ENCODE results near the gene UXS1. TPM values are rescaled to one million over a fixed set of nuclear protein-coding genes. Genes with fewer than 3 reads are reported as not detected.

The UXS1 gene
- total RNA-seq, 4 donors from 2014 or later, result 37.0 to 86.6 (median 62.5) TPM

GRCh38 chr2:106078096-106078495 lies 116.0 kb downstream of the UXS1 start:
- no peaks in the 10 kb centered on the region for H3K36me3 ChIP-seq
- no peak overlapping the region for H3K4me3 ChIP-seq
- intact Hi-C loops (cut with DNase I; ENCODE audit: low total_unique reads) (no loop called here), in situ Hi-C loops (cut with MboI; ENCODE audit: low pct_ligation_motif_present in 1 of 4, low pct_unique_long_range_greater_than_20kb in 1 of 4, low sequenced_read_pairs in 3 of 4) (loop anchor here in 1 of 4 donors (25.0 kb wide), 1 partner anchor 491 kb away; no protein-coding TSS in a partner anchor)
- TF ChIP-seq EP300 (IDR thresholded peaks at IDR 0.05; ENCODE audit: low read depth) (no peak), POLR2AphosphoS5 (IDR thresholded peaks at IDR 0.05) (no peak), CTCF (IDR thresholded peaks at IDR 0.05) (no peak), POLR2A (IDR thresholded peaks at IDR 0.05) (no peak)
- no peak overlapping the region for H3K27ac ChIP-seq
- no peaks in the 10 kb centered on the region for H3K9me3 ChIP-seq
- 82 to 94% methylated on average over 3 to 5 of the region's 5 CpGs for WGBS, 2 donors (ENCODE audit: low coverage in 1 of 2)
- H3K4me1 ChIP-seq, result no peaks in the 10 kb centered on the region
- no peaks in the 10 kb centered on the region for H3K27me3 ChIP-seq
- no peak for DNase-seq

GRCh38 chr2:106076941-106077340 lies 117.2 kb downstream of the UXS1 start:
- no peaks in the 10 kb centered on the region for H3K9me3 ChIP-seq
- no peak overlapping the region for H3K4me3 ChIP-seq
- H3K36me3 ChIP-seq, result no peaks in the 10 kb centered on the region
- no peak overlapping the region for H3K27ac ChIP-seq
- WGBS, 2 donors (ENCODE audit: low coverage in 1 of 2), result 60% methylated on average over 1 of the region's 1 CpG; no CpG with 5 or more reads in 1 of the 2 donors
- in situ Hi-C loops (cut with MboI; ENCODE audit: low pct_ligation_motif_present in 1 of 4, low pct_unique_long_range_greater_than_20kb in 1 of 4, low sequenced_read_pairs in 3 of 4) (loop anchor here in 1 of 4 donors (25.0 kb wide), 1 partner anchor 490 kb away; no protein-coding TSS in a partner anchor), intact Hi-C loops (cut with DNase I; ENCODE audit: low total_unique reads) (no loop called here)
- no peaks in the 10 kb centered on the region for H3K27me3 ChIP-seq
- H3K4me1 ChIP-seq, result no peaks in the 10 kb centered on the region
- DNase-seq, result no peak
- no peak for TF ChIP-seq POLR2AphosphoS5 (IDR thresholded peaks at IDR 0.05)
- no peak for TF ChIP-seq CTCF (IDR thresholded peaks at IDR 0.05)
- no peak for TF ChIP-seq POLR2A (IDR thresholded peaks at IDR 0.05)
- TF ChIP-seq EP300 (IDR thresholded peaks at IDR 0.05; ENCODE audit: low read depth), result no peak

- no peaks in the 10 kb centered on the region for H3K27me3 ChIP-seq
- 73 to 83% methylated on average over 2 to 3 of the region's 3 CpGs for WGBS, 2 donors (ENCODE audit: low coverage in 1 of 2)
- intact Hi-C loops (cut with DNase I; ENCODE audit: low total_unique reads) (no loop called here), in situ Hi-C loops (cut with MboI; ENCODE audit: low pct_ligation_motif_present in 1 of 4, low pct_unique_long_range_greater_than_20kb in 1 of 4, low sequenced_read_pairs in 3 of 4) (loop anchor here in 1 of 4 donors (25.0 kb wide), 1 partner anchor 488 kb away; no protein-coding TSS in a partner anchor)
- H3K4me3 ChIP-seq, result no peak overlapping the region
- no peaks in the 10 kb centered on the region for H3K4me1 ChIP-seq
- TF ChIP-seq POLR2A (IDR thresholded peaks at IDR 0.05), result no peak
- TF ChIP-seq POLR2AphosphoS5 (IDR thresholded peaks at IDR 0.05), result no peak
- TF ChIP-seq CTCF (IDR thresholded peaks at IDR 0.05), result no peak
- TF ChIP-seq EP300 (IDR thresholded peaks at IDR 0.05; ENCODE audit: low read depth), result no peak
- H3K36me3 ChIP-seq, result no peaks in the 10 kb centered on the region
- no peak for DNase-seq
- H3K27ac ChIP-seq, result no peak overlapping the region
- H3K9me3 ChIP-seq, result no peaks in the 10 kb centered on the region
Measured at GRCh38 chr2:106075048-106075447, 119.1 kb downstream of the UXS1 start.

GRCh38 chr2:106073678-106074406 lies 120.3 kb downstream of the UXS1 start:
- TF ChIP-seq POLR2AphosphoS5 (IDR thresholded peaks at IDR 0.05), result no peak
- TF ChIP-seq EP300 (IDR thresholded peaks at IDR 0.05; ENCODE audit: low read depth), result no peak
- no peak for TF ChIP-seq POLR2A (IDR thresholded peaks at IDR 0.05)
- TF ChIP-seq CTCF (IDR thresholded peaks at IDR 0.05), result no peak
- DNase-seq, result no peak
- Histone ChIP-seq H3K4me3 (no peak overlapping the region), H3K4me1 (no peaks in the 10 kb centered on the region), H3K9me3 (no peaks in the 10 kb centered on the region), H3K27ac (no peak overlapping the region), H3K36me3 (no peaks in the 10 kb centered on the region), H3K27me3 (no peaks in the 10 kb centered on the region)
- in situ Hi-C loops (cut with MboI; ENCODE audit: low pct_ligation_motif_present in 1 of 4, low pct_unique_long_range_greater_than_20kb in 1 of 4, low sequenced_read_pairs in 3 of 4) (no loop called here), intact Hi-C loops (cut with DNase I; ENCODE audit: low total_unique reads) (no loop called here)
- WGBS, 2 donors (ENCODE audit: low coverage in 1 of 2), result 82 to 88% methylated on average over 3 to 17 of the region's 17 CpGs

Measured in transverse colon (tissue), 4 donors.